Thoracic aorta (tissue), 2 donors: Measurements from ENCODE around the gene RHOH. TPM values are rescaled to one million over a fixed set of nuclear protein-coding genes. Genes with fewer than 3 reads are reported as not detected.

Source experiments
- ATAC-seq: fragments of 150-250 bp; one replicate; pipeline ENCODE4 v1.8.0; 2017; ENCODE audit warnings: low read depth; ENCODE audit not compliant: insufficient number of reproducible peaks, low FRiP score
- DNase-seq: peaks from one replicate; pipeline ENCODE4 v3.0.0-alpha.2; 2020; ENCODE audit warnings: low spot score
- H3K27ac ChIP-seq, 2 donors: fragments of 200-600 bp; sonication (generic); 1 replicate in 1 of 2; 2 replicates in 1 of 2; pipeline ENCODE4 v1.5.1; 2016; ENCODE audit warnings: mild to moderate bottlenecking in 2 of 2, moderate library complexity in 2 of 2
- H3K27me3 ChIP-seq: fragments of 200-600 bp; sonication (generic); replicated peaks from 2 replicates; pipeline ENCODE4 v1.6.0; 2016; ENCODE audit warnings: mild to moderate bottlenecking; ENCODE audit not compliant: insufficient read depth
- H3K36me3 ChIP-seq: fragments of 200-600 bp; sonication (generic); one replicate; pipeline ENCODE4 v1.5.1; 2016
- H3K4me1 ChIP-seq, 2 donors: fragments of 200-600 bp; sonication (generic); 1 replicate in 1 of 2; 2 replicates in 1 of 2; pipeline versions ENCODE4 v1.5.1 to v1.6.0; 2016; ENCODE audit warnings: low read depth in 2 of 2, mild to moderate bottlenecking in 1 of 2; ENCODE audit not compliant: control insufficient read depth in 1 of 2
- H3K4me3 ChIP-seq: fragments of 200-600 bp; sonication (generic); 2 replicates; pipeline ENCODE4 v1.5.1; 2016; ENCODE audit warnings: mild to moderate bottlenecking
- H3K9me3 ChIP-seq: fragments of 200-600 bp; sonication (generic); 2 replicates; pipeline ENCODE4 v1.5.1; 2016
- CTCF ChIP-seq: fragments of 200-600 bp; sonication (generic); IDR thresholded peaks from one replicate; pipeline ENCODE4 v1.5.1; 2019; ENCODE audit warnings: antibody characterized with exemption
- total RNA-seq, 2 donors: library from RNA; depleted of rRNA; stranded (reverse); fragments of >200 nt; gene quantifications; one replicate each; pipeline versions ENCODE4 v1.1.0 to v1.2.3, GENCODE V29; 2016

The RHOH gene
- total RNA-seq, 2 donors from 2014 or later, result 5.8 to 10.2 TPM

GRCh38 chr4:40233227-40233626, 36.4 kb downstream of the RHOH start:
- H3K27me3 ChIP-seq, result no peaks in the 10 kb centered on the region
- H3K9me3 ChIP-seq, result no peaks in the 10 kb centered on the region
- no peak for TF ChIP-seq CTCF
- H3K4me1 ChIP-seq, result no peaks in the 10 kb centered on the region
- no peak for ATAC-seq
- no peak for DNase-seq
- no peak overlapping the region for H3K27ac ChIP-seq
- H3K36me3 ChIP-seq, result no peaks in the 10 kb centered on the region
- no peak overlapping the region for H3K4me3 ChIP-seq

- DNase-seq, result no peak
- no peaks in the 10 kb centered on the region for H3K4me1 ChIP-seq
- no peaks in the 10 kb centered on the region for H3K9me3 ChIP-seq
- no peak overlapping the region for H3K4me3 ChIP-seq
- H3K27ac ChIP-seq, result no peak overlapping the region
- H3K36me3 ChIP-seq, result no peaks in the 10 kb centered on the region
- ATAC-seq, result no peak
- TF ChIP-seq CTCF, result no peak
- no peaks in the 10 kb centered on the region for H3K27me3 ChIP-seq
These were observed 37.7 kb downstream of the RHOH start for GRCh38 chr4:40234519-40235039.

GRCh38 chr4:40238008-40238699, 41.3 kb downstream of the RHOH start:
- H3K4me1 ChIP-seq, result no peaks in the 10 kb centered on the region
- no peak for TF ChIP-seq CTCF
- no peaks in the 10 kb centered on the region for H3K36me3 ChIP-seq
- H3K27me3 ChIP-seq, result no peaks in the 10 kb centered on the region
- H3K9me3 ChIP-seq, result no peaks in the 10 kb centered on the region
- no peak overlapping the region for H3K27ac ChIP-seq
- DNase-seq (no peak), ATAC-seq (no peak)
- H3K4me3 ChIP-seq, result no peak overlapping the region

- no peaks in the 10 kb centered on the region for H3K27me3 ChIP-seq
- ATAC-seq, result no peak
- no peak for TF ChIP-seq CTCF
- no peaks in the 10 kb centered on the region for H3K9me3 ChIP-seq
- H3K4me1 ChIP-seq, result no peaks in the 10 kb centered on the region
- H3K27ac ChIP-seq, result no peak overlapping the region
- H3K36me3 ChIP-seq, result no peaks in the 10 kb centered on the region
- no peak overlapping the region for H3K4me3 ChIP-seq
- no peak for DNase-seq
These were observed 42.1 kb downstream of the RHOH start for GRCh38 chr4:40238700-40239548.

- no peak overlapping the region for H3K27ac ChIP-seq
- no peak for TF ChIP-seq CTCF
- DNase-seq (no peak), ATAC-seq (no peak)
- H3K4me1 ChIP-seq, result no peaks in the 10 kb centered on the region
- no peaks in the 10 kb centered on the region for H3K9me3 ChIP-seq
- H3K36me3 ChIP-seq, result no peaks in the 10 kb centered on the region
- no peak overlapping the region for H3K4me3 ChIP-seq
- no peaks in the 10 kb centered on the region for H3K27me3 ChIP-seq
These were observed 43.3 kb downstream of the RHOH start for GRCh38 chr4:40240040-40240653.
